HCT116 (cell line): Measurements from ENCODE around the gene HMCES.

Experiments used
- CEBPB ChIP-seq: IDR thresholded peaks from 2 replicates; pipeline ENCODE4 v1.6.1; 2012; ENCODE audit warnings: low read depth
- EZH2 ChIP-seq: fragments of 200-600 bp; sonication (generic); IDR thresholded peaks from 2 replicates; pipeline ENCODE4 v1.6.1; 2017; ENCODE audit warnings: antibody characterized with exemption, mixed run types
- EZH2phosphoT487 ChIP-seq: fragments of 200-600 bp; IDR thresholded peaks from 2 replicates; pipeline ENCODE4 v1.6.1; 2018; ENCODE audit warnings: antibody characterized with exemption, borderline replicate concordance
- FOSL1 ChIP-seq: IDR thresholded peaks from 2 replicates; pipeline ENCODE4 v1.6.1; 2012; ENCODE audit warnings: low read depth
- POLR2A ChIP-seq: IDR thresholded peaks from 2 replicates; pipeline ENCODE4 v1.7.0; 2011; ENCODE audit warnings: borderline replicate concordance; ENCODE audit not compliant: insufficient read depth, insufficient read length; ENCODE audit errors: extremely low read depth
- POLR2AphosphoS5 ChIP-seq: IDR thresholded peaks from 2 replicates; pipeline ENCODE4 v1.6.1; 2011; ENCODE audit warnings: mild to moderate bottlenecking, low read depth, low read length, moderate library complexity
- SRF ChIP-seq: IDR thresholded peaks from 2 replicates; pipeline ENCODE4 v1.6.1; 2012; ENCODE audit warnings: low read depth
- ZNF274 ChIP-seq: fragments of 200-500 bp; sonication (Bioruptor generic); IDR thresholded peaks from 2 replicates; pipeline ENCODE4 v1.6.1; 2014; ENCODE audit warnings: mild to moderate bottlenecking, low read depth, low read length, inconsistent platforms
- TF ChIP-seq, protein P1 (sequence below), 3 experiments: fragments of 200-600 bp in 1 of 3; sonication (generic) in 1 of 3; IDR thresholded peaks in 2 of 3; conservative IDR thresholded peaks in 1 of 3; 2 replicates each; pipeline ENCODE4 v1.5.1; 2012 to 2017; ENCODE audit warnings: low read depth in 2 of 3, low read length in 2 of 3, antibody characterized with exemption in 1 of 3, borderline replicate concordance in 1 of 3, control low read depth in 1 of 3, mild to moderate bottlenecking in 1 of 3, mixed read lengths in 1 of 3, mixed run types in 1 of 3, moderate library complexity in 1 of 3; ENCODE audit not compliant: insufficient read depth in 1 of 3
- TF ChIP-seq, protein P2 (sequence below): IDR thresholded peaks from 2 replicates; pipeline ENCODE4 v1.6.1; 2012; ENCODE audit warnings: low read depth
- TF ChIP-seq, protein P3 (sequence below): IDR thresholded peaks from 2 replicates; pipeline ENCODE4 v1.6.1; 2012

DNA sequence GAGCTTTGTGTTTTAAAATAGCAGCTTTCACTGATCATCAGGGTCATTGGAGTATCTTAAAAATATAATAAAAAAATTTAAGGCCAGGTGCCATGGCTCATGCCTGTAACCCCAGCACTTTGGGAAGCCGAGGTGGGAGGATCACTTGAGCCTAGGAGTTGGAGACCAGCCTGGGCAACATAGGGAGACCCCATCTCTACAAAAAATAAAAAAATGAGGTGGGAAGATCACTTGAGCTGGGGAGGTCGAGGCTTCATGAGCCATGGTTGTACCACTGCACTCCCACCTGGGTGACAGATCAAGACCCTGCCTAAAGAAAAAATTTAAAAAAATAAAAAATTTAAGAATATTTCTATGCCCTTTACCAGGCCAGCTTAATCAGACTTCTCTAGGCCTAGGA, 1.5 kb downstream of the HMCES start:
- no peak for TF ChIP-seq POLR2A
- no peak for TF ChIP-seq ZNF274
- no peak for TF ChIP-seq POLR2AphosphoS5
- TF ChIP-seq, protein P1, sequence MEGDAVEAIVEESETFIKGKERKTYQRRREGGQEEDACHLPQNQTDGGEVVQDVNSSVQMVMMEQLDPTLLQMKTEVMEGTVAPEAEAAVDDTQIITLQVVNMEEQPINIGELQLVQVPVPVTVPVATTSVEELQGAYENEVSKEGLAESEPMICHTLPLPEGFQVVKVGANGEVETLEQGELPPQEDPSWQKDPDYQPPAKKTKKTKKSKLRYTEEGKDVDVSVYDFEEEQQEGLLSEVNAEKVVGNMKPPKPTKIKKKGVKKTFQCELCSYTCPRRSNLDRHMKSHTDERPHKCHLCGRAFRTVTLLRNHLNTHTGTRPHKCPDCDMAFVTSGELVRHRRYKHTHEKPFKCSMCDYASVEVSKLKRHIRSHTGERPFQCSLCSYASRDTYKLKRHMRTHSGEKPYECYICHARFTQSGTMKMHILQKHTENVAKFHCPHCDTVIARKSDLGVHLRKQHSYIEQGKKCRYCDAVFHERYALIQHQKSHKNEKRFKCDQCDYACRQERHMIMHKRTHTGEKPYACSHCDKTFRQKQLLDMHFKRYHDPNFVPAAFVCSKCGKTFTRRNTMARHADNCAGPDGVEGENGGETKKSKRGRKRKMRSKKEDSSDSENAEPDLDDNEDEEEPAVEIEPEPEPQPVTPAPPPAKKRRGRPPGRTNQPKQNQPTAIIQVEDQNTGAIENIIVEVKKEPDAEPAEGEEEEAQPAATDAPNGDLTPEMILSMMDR (IDR thresholded peaks at IDR 0.05 in 2 of 3, conservative IDR thresholded peaks at IDR 0.05 in 1 of 3; ENCODE audit: borderline replicate concordance in 1 of 3, insufficient read depth in 1 of 3, low read depth in 2 of 3, low read length in 2 of 3), result no peak
- no peak for TF ChIP-seq CEBPB
- TF ChIP-seq, protein P2, sequence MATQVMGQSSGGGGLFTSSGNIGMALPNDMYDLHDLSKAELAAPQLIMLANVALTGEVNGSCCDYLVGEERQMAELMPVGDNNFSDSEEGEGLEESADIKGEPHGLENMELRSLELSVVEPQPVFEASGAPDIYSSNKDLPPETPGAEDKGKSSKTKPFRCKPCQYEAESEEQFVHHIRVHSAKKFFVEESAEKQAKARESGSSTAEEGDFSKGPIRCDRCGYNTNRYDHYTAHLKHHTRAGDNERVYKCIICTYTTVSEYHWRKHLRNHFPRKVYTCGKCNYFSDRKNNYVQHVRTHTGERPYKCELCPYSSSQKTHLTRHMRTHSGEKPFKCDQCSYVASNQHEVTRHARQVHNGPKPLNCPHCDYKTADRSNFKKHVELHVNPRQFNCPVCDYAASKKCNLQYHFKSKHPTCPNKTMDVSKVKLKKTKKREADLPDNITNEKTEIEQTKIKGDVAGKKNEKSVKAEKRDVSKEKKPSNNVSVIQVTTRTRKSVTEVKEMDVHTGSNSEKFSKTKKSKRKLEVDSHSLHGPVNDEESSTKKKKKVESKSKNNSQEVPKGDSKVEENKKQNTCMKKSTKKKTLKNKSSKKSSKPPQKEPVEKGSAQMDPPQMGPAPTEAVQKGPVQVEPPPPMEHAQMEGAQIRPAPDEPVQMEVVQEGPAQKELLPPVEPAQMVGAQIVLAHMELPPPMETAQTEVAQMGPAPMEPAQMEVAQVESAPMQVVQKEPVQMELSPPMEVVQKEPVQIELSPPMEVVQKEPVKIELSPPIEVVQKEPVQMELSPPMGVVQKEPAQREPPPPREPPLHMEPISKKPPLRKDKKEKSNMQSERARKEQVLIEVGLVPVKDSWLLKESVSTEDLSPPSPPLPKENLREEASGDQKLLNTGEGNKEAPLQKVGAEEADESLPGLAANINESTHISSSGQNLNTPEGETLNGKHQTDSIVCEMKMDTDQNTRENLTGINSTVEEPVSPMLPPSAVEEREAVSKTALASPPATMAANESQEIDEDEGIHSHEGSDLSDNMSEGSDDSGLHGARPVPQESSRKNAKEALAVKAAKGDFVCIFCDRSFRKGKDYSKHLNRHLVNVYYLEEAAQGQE, result no peak
- no peak for TF ChIP-seq SRF
- no peak for TF ChIP-seq EZH2
- no peak for TF ChIP-seq FOSL1
- TF ChIP-seq, protein P3, sequence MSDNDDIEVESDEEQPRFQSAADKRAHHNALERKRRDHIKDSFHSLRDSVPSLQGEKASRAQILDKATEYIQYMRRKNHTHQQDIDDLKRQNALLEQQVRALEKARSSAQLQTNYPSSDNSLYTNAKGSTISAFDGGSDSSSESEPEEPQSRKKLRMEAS, result no peak
- no peak for TF ChIP-seq EZH2phosphoT487
